GM18505 (cell line): ENCODE data around the gene PAK2.

ENCODE experiments used
- ATAC-seq: cut with Tn5 transposase; IDR thresholded peaks from one replicate; pipeline ENCODE4 v1.9.1; 2021; ENCODE audit not compliant: unreplicated experiment
- POLR2A ChIP-seq: IDR thresholded peaks from 4 replicates; pipeline ENCODE4 v1.6.1; 2011; ENCODE audit warnings: borderline replicate concordance; ENCODE audit not compliant: insufficient read depth, insufficient read length; ENCODE audit errors: extremely low read depth

PAK2 gene

GRCh38 chr3:196753201-196753600 is 13.5 kb downstream of the PAK2 start:
- no peak for TF ChIP-seq POLR2A
- no peak for ATAC-seq

GRCh38 chr3:196754091-196754981 is 14.7 kb downstream of the PAK2 start:
- no peak for ATAC-seq
- no peak for TF ChIP-seq POLR2A

- no peak for TF ChIP-seq POLR2A
- no peak for ATAC-seq
These were observed 17.1 kb downstream of the PAK2 start for GRCh38 chr3:196756732-196757131.

GRCh38 chr3:196757876-196758739 is 18.5 kb downstream of the PAK2 start:
- no peak for TF ChIP-seq POLR2A
- no peak for ATAC-seq

- ATAC-seq: no peak
- TF ChIP-seq POLR2A: no peak
These were observed 23.5 kb downstream of the PAK2 start for GRCh38 chr3:196763179-196763578.

- no peak for ATAC-seq
- no peak for TF ChIP-seq POLR2A
These were observed 25.8 kb downstream of the PAK2 start for GRCh38 chr3:196765454-196765853.

GRCh38 chr3:196771067-196771466 is 31.4 kb downstream of the PAK2 start:
- TF ChIP-seq POLR2A: no peak
- ATAC-seq: no peak

GRCh38 chr3:196772102-196772501 is 32.4 kb downstream of the PAK2 start:
- TF ChIP-seq POLR2A: no peak
- no peak for ATAC-seq

GRCh38 chr3:196772897-196773296 is 33.2 kb downstream of the PAK2 start:
- ATAC-seq: no peak

GRCh38 chr3:196774191-196774820 is 34.6 kb downstream of the PAK2 start:
- ATAC-seq: no peak
- TF ChIP-seq POLR2A: no peak

More at GRCh38 chr3:196772897-196773296, 33.2 kb downstream of the PAK2 start:
- no peak for TF ChIP-seq POLR2A

- ATAC-seq: no peak
- TF ChIP-seq POLR2A: no peak
These were observed 35.3 kb downstream of the PAK2 start for GRCh38 chr3:196774848-196775422.

GRCh38 chr3:196775938-196776337 is 36.3 kb downstream of the PAK2 start:
- no peak for TF ChIP-seq POLR2A
- no peak for ATAC-seq

- no peak for ATAC-seq
- no peak for TF ChIP-seq POLR2A
These were observed 38.2 kb downstream of the PAK2 start for GRCh38 chr3:196777836-196778235.
